Measurements from ENCODE around the gene DHDDS.

DNA sequence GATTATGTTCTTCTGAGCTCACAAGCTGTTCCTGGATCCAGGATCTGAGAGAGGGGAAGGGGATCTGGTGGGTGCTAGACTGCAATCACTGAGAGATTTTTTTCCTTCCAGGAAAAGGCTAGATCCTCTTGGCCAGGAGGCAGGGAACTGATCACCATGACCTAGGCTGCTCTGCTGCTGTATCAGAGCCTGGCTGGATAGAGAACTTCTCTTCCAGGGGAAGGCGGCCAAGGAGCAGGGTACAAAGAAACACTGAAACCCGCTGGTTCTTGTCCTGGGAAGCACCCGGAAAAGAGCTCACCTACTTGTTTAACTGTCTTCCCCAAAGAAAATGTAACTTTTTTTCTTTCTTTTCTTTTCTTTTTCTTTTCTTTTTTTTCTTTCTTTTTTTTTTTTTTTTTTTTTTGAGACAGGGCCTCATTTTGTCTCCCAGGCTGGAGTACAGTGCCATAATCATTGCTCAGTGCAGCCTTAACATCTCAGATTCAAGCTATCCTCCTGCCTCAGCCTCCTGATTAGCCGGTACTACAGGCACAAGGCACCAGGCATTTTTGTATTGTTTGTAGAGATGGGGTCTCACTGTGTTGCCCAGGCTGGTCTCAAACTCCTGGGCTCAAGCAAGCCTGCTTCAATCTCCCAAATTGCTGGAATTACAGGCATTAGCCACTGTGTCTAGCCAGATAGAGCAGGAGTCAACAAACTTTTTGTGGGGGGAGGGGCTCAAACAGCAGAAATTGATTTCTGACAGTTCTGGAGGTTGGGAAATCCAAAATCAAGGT lies 85.1 kb downstream of the DHDDS start:
- TF ChIP-seq, protein P1, sequence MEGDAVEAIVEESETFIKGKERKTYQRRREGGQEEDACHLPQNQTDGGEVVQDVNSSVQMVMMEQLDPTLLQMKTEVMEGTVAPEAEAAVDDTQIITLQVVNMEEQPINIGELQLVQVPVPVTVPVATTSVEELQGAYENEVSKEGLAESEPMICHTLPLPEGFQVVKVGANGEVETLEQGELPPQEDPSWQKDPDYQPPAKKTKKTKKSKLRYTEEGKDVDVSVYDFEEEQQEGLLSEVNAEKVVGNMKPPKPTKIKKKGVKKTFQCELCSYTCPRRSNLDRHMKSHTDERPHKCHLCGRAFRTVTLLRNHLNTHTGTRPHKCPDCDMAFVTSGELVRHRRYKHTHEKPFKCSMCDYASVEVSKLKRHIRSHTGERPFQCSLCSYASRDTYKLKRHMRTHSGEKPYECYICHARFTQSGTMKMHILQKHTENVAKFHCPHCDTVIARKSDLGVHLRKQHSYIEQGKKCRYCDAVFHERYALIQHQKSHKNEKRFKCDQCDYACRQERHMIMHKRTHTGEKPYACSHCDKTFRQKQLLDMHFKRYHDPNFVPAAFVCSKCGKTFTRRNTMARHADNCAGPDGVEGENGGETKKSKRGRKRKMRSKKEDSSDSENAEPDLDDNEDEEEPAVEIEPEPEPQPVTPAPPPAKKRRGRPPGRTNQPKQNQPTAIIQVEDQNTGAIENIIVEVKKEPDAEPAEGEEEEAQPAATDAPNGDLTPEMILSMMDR (IDR thresholded peaks at IDR 0.05): no peak
- no peak for TF ChIP-seq POLR2A (IDR thresholded peaks at IDR 0.05)
- no peak for TF ChIP-seq EP300 (IDR thresholded peaks at IDR 0.05)

Data from tibial nerve (tissue), 4 donors.